Measurements from ENCODE around the gene PHC3.
"Not testable (repeated sequence)": the region's sequence is repeated elsewhere in the genome, so short reads cannot be mapped to it uniquely, and the experiment has no call there.

Gene PHC3

DNA sequence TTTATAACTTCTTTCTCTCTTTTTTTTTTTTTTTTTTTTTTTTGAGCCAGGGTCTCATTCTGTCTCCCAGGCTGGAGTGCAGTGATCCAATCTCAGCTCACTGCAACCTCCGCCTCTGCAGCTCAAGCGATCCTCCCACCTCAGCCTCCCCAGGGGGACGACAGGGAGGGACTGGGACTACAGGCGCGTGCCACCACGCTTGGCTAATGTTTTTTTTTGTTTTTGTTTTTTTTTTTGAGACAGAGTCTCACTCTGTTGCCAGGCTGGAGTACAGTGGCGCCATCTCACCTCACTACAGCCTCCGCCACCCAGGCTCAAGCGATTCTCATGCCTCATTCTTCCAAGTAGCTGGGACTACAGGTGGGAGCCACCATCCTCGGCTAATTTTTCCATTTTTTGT lies 23.0 kb upstream of the PHC3 start:
- TF ChIP-seq, protein P1, sequence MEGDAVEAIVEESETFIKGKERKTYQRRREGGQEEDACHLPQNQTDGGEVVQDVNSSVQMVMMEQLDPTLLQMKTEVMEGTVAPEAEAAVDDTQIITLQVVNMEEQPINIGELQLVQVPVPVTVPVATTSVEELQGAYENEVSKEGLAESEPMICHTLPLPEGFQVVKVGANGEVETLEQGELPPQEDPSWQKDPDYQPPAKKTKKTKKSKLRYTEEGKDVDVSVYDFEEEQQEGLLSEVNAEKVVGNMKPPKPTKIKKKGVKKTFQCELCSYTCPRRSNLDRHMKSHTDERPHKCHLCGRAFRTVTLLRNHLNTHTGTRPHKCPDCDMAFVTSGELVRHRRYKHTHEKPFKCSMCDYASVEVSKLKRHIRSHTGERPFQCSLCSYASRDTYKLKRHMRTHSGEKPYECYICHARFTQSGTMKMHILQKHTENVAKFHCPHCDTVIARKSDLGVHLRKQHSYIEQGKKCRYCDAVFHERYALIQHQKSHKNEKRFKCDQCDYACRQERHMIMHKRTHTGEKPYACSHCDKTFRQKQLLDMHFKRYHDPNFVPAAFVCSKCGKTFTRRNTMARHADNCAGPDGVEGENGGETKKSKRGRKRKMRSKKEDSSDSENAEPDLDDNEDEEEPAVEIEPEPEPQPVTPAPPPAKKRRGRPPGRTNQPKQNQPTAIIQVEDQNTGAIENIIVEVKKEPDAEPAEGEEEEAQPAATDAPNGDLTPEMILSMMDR (conservative IDR thresholded peaks at IDR 0.05; ENCODE audit: control insufficient read depth, insufficient read depth, low read depth, low read length): no peak
- DNase-seq (ENCODE audit: low read depth): no peak
- no peak overlapping the region for H3K4me3 ChIP-seq (ENCODE audit: control insufficient read depth, low read depth, low read length)

DNA sequence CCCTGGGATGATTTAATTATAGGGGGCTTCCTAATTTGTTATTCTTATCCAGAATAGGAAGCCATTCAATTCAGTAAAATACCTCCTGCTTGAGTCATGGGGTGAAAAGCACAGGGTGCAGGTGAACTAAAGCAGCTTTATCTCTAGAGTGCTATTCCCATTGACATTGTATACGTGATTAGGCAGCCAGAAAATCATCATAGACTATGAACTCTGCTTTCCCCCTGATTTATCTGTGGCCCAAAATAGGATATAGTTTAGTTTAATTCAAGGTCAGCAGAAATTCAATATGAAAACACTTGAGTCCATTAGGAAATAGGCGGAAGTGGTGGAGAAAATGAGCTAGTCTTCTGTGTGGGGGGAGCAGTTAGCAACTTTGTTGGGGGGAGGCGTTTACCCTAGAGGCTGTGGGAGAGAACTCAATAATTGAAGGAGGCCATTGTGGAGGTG lies 22.5 kb upstream of the PHC3 start:
- DNase-seq (ENCODE audit: low read depth): no peak
- TF ChIP-seq, protein P1 (conservative IDR thresholded peaks at IDR 0.05; ENCODE audit: control insufficient read depth, insufficient read depth, low read depth, low read length): no peak
- H3K4me3 ChIP-seq (ENCODE audit: control insufficient read depth, low read depth, low read length): no peak overlapping the region

DNA sequence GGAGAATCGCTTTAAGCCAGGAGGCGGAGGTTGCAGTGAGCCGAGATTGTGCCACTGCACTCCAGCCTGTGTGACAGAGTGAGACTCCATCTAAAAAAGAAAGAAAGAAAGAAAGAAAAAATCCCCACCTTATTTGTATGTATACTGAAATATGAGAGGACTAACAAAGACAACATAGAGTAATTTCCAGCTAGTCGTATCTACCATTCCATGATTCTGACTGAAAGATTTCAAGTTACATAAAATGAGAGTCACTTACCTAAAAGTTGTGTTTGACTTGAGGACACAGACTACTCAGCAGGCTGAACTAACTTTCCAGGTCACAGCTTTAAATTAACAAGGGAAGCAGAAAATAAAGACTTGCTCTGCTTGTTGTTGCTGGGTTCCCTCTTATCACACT lies 21.9 kb upstream of the PHC3 start:
- TF ChIP-seq, protein P1 (conservative IDR thresholded peaks at IDR 0.05; ENCODE audit: control insufficient read depth, insufficient read depth, low read depth, low read length): no peak
- H3K4me3 ChIP-seq (ENCODE audit: control insufficient read depth, low read depth, low read length): no peak overlapping the region
- DNase-seq (ENCODE audit: low read depth): no peak

DNA sequence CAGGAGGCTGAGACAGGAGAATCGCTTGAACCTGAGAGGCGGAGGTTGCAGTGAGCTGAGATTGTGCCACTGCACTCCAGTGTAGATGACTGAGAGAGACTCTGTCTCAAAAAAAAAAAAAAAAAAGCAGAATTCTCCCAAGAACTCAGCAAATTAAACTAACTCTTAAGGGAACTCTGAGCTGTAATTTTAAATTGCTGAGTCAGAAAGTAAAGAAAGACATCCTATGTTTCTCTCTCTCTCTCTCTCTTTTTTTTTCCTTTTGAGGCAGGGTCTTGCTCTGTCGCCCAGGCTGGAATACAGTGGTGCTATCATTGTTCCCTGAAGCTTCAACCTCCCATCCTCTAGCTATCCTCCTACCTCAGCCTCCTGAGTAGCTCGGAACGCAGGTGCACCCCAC lies 20.0 kb upstream of the PHC3 start:
- DNase-seq (ENCODE audit: low read depth): no peak
- TF ChIP-seq, protein P1 (conservative IDR thresholded peaks at IDR 0.05; ENCODE audit: control insufficient read depth, insufficient read depth, low read depth, low read length): no peak
- H3K4me3 ChIP-seq (ENCODE audit: control insufficient read depth, low read depth, low read length): no peak overlapping the region

DNA sequence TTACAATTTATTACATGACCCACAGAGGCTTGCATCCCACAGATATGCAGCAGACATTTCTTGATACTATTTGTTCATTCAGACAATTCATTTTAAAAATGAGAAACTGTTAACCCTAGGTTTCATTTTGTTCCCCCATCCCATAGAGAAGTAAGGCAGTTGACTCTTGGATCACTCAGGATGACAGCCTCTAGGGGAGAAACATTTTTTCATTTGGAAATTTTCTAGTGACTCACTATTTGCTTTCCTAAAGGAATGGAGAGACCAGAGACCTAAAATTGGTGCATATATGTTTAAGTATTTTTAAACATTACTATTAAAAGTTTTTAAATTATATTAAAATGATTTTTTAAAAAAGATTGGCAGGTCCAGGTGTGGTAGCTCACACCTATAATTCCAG lies 19.5 kb upstream of the PHC3 start:
- DNase-seq (ENCODE audit: low read depth): no peak
- H3K4me3 ChIP-seq (ENCODE audit: control insufficient read depth, low read depth, low read length): no peak overlapping the region
- TF ChIP-seq, protein P1 (conservative IDR thresholded peaks at IDR 0.05; ENCODE audit: control insufficient read depth, insufficient read depth, low read depth, low read length): no peak

DNA sequence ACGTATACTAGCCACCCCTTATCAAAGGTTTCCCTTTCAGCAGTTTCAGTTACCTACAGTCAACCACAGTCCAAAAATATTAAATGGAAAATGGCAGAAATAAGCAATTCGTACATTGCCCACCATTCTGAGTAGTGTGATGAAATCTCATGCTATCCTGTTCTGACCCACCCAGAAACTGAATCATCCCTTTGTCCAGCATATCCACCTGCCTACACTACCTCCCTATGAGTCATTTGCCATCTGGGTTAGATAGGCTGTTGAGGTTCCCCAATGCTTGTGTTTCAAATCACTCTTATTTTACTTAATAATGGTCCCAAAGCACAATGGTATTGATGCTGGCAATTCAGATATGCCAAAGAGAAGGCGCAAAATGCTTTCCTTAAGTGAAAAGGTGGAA lies 15.3 kb upstream of the PHC3 start:
- TF ChIP-seq, protein P1 (conservative IDR thresholded peaks at IDR 0.05; ENCODE audit: control insufficient read depth, insufficient read depth, low read depth, low read length): no peak
- no peak overlapping the region for H3K4me3 ChIP-seq (ENCODE audit: control insufficient read depth, low read depth, low read length)
- DNase-seq (ENCODE audit: low read depth): peak; percentile 43

DNA sequence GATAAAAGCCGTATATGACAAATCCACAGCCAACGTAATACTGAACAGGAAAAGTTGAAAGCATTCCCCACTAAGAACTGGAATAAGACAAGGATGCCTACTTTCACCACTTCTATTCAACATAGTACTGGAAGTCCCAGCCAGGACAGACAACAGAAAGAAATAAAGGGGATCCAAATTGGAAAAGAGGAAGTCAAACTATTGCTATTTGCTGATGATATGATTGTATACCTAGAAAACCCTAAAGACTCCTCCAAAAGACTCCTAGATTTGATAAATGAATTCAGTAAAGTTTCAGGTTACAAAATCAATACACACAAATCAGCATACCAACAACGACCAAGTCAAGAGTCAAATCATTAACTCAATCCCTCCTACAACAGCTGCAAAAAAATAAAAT lies 14.2 kb upstream of the PHC3 start:
- H3K4me3 ChIP-seq (ENCODE audit: control insufficient read depth, low read depth, low read length); DNase-seq (ENCODE audit: low read depth): not testable (repeated sequence)
